ENCODE data around the gene CHAF1A.
A peak's percentile ranks its signal among the peaks of the same experiment; 100 is the strongest.

Gene CHAF1A

DNA sequence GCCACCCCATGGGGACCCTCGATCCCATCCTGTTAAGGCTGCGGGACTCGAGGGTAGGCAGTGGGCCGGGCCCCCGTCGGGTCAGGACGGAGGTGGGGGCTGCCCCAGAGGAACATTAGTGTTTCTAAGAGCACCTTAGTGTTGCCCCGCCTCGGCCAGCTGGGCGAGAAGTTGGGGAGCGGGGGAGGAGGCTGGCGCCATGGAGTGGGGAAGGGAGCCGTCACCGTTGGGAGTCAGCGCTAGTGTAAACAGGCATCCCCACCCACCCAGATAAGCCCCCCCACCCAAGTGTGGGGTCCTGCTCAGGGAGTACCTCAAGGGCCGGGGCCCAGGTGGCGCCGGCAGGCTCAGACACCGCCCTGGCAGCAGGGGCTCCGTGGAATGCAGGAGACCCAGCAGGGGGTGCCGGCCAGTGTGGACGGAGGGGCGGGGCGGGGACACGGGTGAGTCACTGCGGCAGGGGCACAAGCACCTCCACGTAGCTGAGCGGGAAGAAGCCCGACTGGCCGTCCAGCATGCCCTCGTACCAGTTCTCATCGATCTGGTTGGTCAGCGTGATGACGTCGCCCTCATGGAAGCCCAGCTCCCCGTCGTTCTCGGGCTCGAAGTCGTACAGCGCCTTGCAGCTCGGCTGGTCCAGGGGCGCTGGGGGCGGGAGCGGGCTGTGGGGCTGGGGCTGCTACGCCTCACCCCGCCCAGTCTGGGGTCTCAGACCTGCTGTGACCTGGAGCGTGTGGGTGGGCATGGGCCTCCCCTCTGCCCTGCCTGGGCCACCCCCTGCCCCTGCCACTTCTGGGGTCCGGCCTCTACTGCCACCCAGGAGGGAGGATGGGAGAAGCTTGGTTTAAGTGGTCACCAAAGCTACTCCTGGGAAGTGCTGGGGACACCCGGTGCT lies 41.0 kb upstream of the CHAF1A start:
- Mint-ChIP-seq H3K4me3 (no peak overlapping the region), H3K36me3 (ENCODE audit: low read depth) (peaks cover 5% of the 10 kb centered on the region), H3K4me1 (peaks cover 13% of the 10 kb centered on the region), H3K27me3 (ENCODE audit: low read depth, poor library complexity) (no peaks in the 10 kb centered on the region), H3K27ac (no peak overlapping the region), H3K9me3 (no peaks in the 10 kb centered on the region)
- TF ChIP-seq, protein P1, sequence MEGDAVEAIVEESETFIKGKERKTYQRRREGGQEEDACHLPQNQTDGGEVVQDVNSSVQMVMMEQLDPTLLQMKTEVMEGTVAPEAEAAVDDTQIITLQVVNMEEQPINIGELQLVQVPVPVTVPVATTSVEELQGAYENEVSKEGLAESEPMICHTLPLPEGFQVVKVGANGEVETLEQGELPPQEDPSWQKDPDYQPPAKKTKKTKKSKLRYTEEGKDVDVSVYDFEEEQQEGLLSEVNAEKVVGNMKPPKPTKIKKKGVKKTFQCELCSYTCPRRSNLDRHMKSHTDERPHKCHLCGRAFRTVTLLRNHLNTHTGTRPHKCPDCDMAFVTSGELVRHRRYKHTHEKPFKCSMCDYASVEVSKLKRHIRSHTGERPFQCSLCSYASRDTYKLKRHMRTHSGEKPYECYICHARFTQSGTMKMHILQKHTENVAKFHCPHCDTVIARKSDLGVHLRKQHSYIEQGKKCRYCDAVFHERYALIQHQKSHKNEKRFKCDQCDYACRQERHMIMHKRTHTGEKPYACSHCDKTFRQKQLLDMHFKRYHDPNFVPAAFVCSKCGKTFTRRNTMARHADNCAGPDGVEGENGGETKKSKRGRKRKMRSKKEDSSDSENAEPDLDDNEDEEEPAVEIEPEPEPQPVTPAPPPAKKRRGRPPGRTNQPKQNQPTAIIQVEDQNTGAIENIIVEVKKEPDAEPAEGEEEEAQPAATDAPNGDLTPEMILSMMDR (IDR thresholded peaks at IDR 0.05): no peak
- no peak for DNase-seq

DNA sequence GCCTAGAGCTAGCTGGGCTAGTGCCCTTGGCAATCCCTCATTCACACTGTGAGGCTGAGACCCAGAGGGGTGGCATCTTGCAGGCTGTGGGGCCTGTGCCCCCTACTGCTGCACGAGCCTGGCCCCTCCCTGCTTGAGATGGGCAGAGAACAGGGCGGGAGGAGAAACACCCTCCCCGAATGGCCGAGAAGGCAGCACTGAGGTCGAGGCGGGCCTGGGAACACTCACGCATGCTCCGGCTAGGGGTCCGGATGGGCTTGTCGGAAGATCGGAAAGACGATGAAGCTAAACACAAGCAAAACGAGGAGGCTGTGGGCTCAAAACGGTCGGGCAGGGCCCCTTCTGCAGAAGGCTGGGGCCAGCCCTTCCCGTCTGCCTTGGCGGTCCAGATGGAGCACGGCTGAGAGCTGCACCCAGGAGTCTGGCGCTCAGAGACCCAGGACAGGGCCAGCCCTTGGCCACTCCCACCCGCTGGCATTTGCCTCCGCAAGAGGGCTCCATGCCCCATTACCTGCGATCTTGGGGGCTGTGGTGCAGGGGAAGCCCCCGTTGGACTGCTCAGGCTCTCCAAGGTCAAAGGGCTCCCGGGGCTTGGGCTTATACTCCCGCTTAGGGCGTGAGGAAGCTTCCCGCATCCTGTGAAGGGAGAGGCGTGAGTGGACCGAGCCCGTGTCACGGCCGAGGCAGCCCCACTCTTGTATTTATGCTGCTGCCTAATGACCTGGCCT lies 40.2 kb upstream of the CHAF1A start:
- Mint-ChIP-seq H3K27ac (peak overlapping the region; percentile 97), H3K9me3 (no peaks in the 10 kb centered on the region), H3K4me1 (peaks cover 14% of the 10 kb centered on the region), H3K4me3 (no peak overlapping the region), H3K36me3 (ENCODE audit: low read depth) (peaks cover 5% of the 10 kb centered on the region), H3K27me3 (ENCODE audit: low read depth, poor library complexity) (no peaks in the 10 kb centered on the region)
- TF ChIP-seq, protein P1 (IDR thresholded peaks at IDR 0.05): no peak
- peak; percentile 45 for DNase-seq

DNA sequence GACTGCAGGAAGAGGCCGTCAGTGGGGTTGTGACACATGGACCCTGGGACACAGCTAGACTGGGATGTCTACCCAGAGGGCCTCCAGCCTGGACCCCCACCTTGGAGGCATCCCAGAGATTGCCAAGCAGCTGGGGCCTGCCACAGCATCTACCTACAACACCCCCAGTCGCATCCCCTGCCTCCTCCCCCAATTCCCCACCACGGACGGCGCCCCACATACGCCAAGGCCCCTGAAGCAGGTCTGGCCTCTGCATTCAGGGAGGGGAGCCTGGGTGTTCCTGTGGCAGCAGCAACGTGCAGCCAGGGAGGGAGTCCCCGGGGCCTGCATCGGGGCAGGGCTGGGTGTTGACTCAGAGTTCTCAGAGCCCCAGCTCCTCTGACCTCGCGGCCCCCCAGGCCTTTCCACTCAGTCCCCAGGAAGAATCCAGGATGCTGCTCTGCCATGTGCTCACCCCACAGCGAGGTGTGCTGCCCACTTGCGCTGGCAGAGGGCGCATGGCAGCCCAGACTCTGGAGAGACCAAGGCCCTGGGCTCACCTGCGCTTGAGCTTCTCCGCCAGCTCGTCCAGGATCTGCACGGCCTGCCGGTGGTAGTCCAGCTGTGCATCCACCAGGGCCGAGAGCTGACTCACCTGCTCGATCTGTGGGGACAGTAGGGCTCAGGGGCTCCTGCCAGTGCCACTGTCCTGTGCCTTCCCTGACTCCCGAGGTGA lies 39.5 kb upstream of the CHAF1A start:
- no peak for DNase-seq
- Mint-ChIP-seq H3K9me3 (no peaks in the 10 kb centered on the region), H3K36me3 (ENCODE audit: low read depth) (peaks cover 5% of the 10 kb centered on the region), H3K27ac (no peak overlapping the region), H3K4me3 (no peak overlapping the region), H3K27me3 (ENCODE audit: low read depth, poor library complexity) (no peaks in the 10 kb centered on the region), H3K4me1 (peaks cover 21% of the 10 kb centered on the region)
- TF ChIP-seq, protein P1 (IDR thresholded peaks at IDR 0.05): no peak

DNA sequence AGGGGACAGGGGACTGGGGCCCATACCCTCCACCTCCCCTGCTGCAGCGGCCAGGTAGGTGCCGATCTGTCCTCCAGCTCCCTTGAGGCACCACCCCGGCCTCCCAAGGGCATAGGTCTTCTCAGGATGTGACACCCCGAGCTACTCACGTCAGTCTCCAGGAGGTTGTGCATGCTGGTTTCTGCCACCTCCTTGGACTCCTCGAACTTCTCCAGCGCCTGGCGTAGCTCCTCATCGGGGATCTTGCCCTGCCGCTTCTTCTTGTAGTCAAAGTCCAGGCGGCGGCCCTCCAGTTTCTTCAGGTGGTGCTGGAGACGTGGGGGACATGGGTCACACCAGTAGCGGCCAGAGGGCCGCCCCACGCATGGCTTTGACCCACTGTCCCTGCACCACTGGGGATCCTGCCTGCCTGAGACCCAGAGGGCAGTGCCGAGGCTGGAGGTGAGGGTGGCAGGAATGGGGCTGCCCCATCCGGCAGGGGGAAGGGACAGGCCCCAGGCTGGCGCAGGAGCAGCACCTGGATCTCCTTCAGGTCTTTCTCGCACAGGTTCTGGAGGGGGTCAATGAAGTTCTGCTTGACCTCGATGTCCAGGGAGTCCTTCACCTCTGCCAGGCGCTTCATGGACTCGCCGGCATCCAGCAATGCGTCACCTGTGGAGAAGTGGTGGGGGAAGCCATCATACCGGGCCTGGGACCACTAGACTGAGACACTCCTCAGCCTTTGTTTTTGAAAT lies 38.7 kb upstream of the CHAF1A start:
- TF ChIP-seq, protein P1 (IDR thresholded peaks at IDR 0.05): no peak
- peak overlapping the region; percentile 89 for H3K27ac Mint-ChIP-seq

DNA sequence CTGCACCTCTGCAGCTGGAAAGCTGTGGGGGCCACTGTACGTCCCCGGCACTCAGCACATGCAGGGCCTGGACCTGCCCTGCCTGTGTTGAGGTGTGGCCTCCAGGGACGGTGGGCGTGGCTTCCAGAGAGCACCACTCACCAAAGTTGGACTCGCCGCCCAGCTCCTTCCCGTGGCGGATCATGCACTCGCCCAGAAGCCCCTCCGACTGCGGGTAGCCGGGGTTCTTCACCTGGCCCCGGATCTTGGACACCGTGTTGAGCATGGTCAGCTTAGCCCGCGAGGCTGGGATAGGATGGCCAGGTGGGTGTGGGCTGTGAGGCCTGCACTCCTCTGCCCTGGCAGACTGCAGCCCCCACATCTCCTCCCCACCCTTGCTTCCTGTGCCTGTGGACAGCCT lies 37.1 kb upstream of the CHAF1A start:
- DNase-seq: no peak
- H3K4me1 Mint-ChIP-seq: peaks cover 37% of the 10 kb centered on the region
- TF ChIP-seq, protein P1 (IDR thresholded peaks at IDR 0.05): no peak
- H3K4me3 Mint-ChIP-seq: no peak overlapping the region
- H3K27ac Mint-ChIP-seq: no peak overlapping the region
- no peaks in the 10 kb centered on the region for H3K9me3 Mint-ChIP-seq
- no peaks in the 10 kb centered on the region for H3K36me3 Mint-ChIP-seq (ENCODE audit: low read depth)
- no peaks in the 10 kb centered on the region for H3K27me3 Mint-ChIP-seq (ENCODE audit: low read depth, poor library complexity)

More for the DNA sequence above, 38.7 kb upstream of the CHAF1A start:
- Mint-ChIP-seq H3K27me3 (ENCODE audit: low read depth, poor library complexity) (no peaks in the 10 kb centered on the region), H3K4me1 (peaks cover 27% of the 10 kb centered on the region), H3K36me3 (ENCODE audit: low read depth) (peaks cover 4% of the 10 kb centered on the region), H3K9me3 (no peaks in the 10 kb centered on the region), H3K4me3 (no peak overlapping the region)
- no peak for DNase-seq
